NCI-H526 (cell line): Measurements from ENCODE around the gene SLC26A2.
"Not testable (repeated sequence)": the region's sequence is repeated elsewhere in the genome, so short reads cannot be mapped to it uniquely, and the experiment has no call there.

ENCODE experiments used
- DNase-seq, 2 experiments: peaks; one replicate each; lab custom pipeline; 2025; lab: John Stamatoyannopoulos, UW

Gene SLC26A2

GRCh38 chr5:149936700-149937091 is 23.9 kb upstream of the SLC26A2 start:
- DNase-seq, result no peak

- no peak for DNase-seq
Observed at GRCh38 chr5:149937610-149938009, 22.9 kb upstream of the SLC26A2 start.

GRCh38 chr5:149938279-149938678 is 22.3 kb upstream of the SLC26A2 start:
- DNase-seq, result no peak

GRCh38 chr5:149938791-149939358 is 21.7 kb upstream of the SLC26A2 start:
- DNase-seq, result no peak

- no peak for DNase-seq
Observed at GRCh38 chr5:149939546-149939945, 21.0 kb upstream of the SLC26A2 start.

GRCh38 chr5:149940077-149940574 is 20.4 kb upstream of the SLC26A2 start:
- no peak for DNase-seq

GRCh38 chr5:149940941-149941644 is 19.5 kb upstream of the SLC26A2 start:
- DNase-seq, result no peak

GRCh38 chr5:149941795-149942194 is 18.8 kb upstream of the SLC26A2 start:
- no peak for DNase-seq

GRCh38 chr5:149942199-149942598 is 18.4 kb upstream of the SLC26A2 start:
- no peak for DNase-seq

- DNase-seq, result not testable (repeated sequence)
Observed at GRCh38 chr5:149942741-149943169, 17.8 kb upstream of the SLC26A2 start.

GRCh38 chr5:149943177-149943949 is 17.2 kb upstream of the SLC26A2 start:
- not testable (repeated sequence) for DNase-seq

GRCh38 chr5:149944666-149945065 is 15.9 kb upstream of the SLC26A2 start, which contains the start of gene PDE6A:
PDE6A (minus strand) TSS chr5:149944793; CDS start chr5:149944673, 120 bp downstream.
- DNase-seq, result no peak

GRCh38 chr5:149946118-149946517 is 14.4 kb upstream of the SLC26A2 start:
- no peak for DNase-seq

- no peak for DNase-seq
Observed at GRCh38 chr5:149948993-149949392, 11.6 kb upstream of the SLC26A2 start.

- no peak for DNase-seq
Observed at GRCh38 chr5:149951138-149951749, 9.3 kb upstream of the SLC26A2 start.

GRCh38 chr5:149953436-149954121 is 7.0 kb upstream of the SLC26A2 start:
- no peak for DNase-seq

- DNase-seq, result no peak
Observed at GRCh38 chr5:149954798-149955197, 5.8 kb upstream of the SLC26A2 start.

- no peak for DNase-seq
Observed at GRCh38 chr5:149956685-149957084, 3.9 kb upstream of the SLC26A2 start.

- no peak for DNase-seq
Observed at GRCh38 chr5:149957855-149958254, 2.7 kb upstream of the SLC26A2 start.

- DNase-seq, result peak in 1 of 2 experiments; percentile 41
Observed at GRCh38 chr5:149959406-149960236, 937 bp upstream of the SLC26A2 start.
